Activated naive CD8-positive, alpha-beta T cell (primary cell): ENCODE measurements around the gene ITPR3.

ENCODE experiments used
- H3K27ac Mint-ChIP-seq: one replicate; pipeline ENCODE4 v1.8.0; 2021; ENCODE audit warnings: mixed read lengths
- H3K27me3 Mint-ChIP-seq: one replicate; pipeline ENCODE4 v1.8.0; 2021; ENCODE audit warnings: mixed read lengths
- H3K36me3 Mint-ChIP-seq: one replicate; pipeline ENCODE4 v1.8.0; 2021; ENCODE audit warnings: mixed read lengths
- H3K4me1 Mint-ChIP-seq: one replicate; pipeline ENCODE4 v1.8.0; 2021; ENCODE audit warnings: low read depth, mixed read lengths
- H3K4me3 Mint-ChIP-seq: one replicate; pipeline ENCODE4 v1.8.0; 2021; ENCODE audit warnings: mild to moderate bottlenecking, mixed read lengths
- H3K9me3 Mint-ChIP-seq: one replicate; pipeline ENCODE4 v1.8.0; 2021; ENCODE audit warnings: low read depth, mixed read lengths

ITPR3 gene

GRCh38 chr6:33633462-33634158, 12.5 kb downstream of the ITPR3 start:
- Mint-ChIP-seq H3K9me3 (no peaks in the 10 kb centered on the region), H3K4me3 (peak overlapping the region; percentile 89), H3K27ac (no peak overlapping the region), H3K36me3 (no peaks in the 10 kb centered on the region), H3K4me1 (peaks cover 46% of the 10 kb centered on the region), H3K27me3 (no peaks in the 10 kb centered on the region)

DNA sequence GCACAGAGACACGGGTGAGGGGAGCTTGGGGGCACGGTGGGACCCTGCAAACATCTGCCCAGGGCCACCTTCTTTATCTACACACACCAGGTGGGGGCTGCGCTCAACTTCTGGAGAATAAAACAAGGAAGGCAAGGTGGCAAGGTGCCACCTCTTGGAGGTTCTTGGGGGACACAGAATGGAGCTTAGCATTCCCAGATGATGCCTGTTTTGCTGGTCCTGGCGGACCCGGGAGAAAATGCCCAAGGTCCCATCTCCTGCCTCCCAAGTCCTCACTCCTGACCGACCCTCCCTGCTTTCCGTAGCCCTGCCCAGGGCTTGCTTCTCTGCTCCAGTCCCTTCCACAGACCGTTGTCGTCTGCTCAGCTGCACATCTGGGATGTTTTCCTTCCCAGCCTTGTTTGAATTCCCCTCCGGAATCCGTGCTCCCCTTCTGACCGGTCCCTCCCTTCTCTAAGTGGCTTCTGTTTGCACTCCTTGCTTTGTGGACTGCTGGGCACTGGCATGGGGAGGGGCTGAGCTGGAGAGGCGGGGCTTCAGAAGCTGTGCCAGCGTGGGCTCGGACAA, 13.1 kb downstream of the ITPR3 start:
- no peak overlapping the region for H3K27ac Mint-ChIP-seq
- peaks cover 46% of the 10 kb centered on the region for H3K4me1 Mint-ChIP-seq

GRCh38 chr6:33634946-33635345, 13.8 kb downstream of the ITPR3 start:
- Mint-ChIP-seq H3K9me3 (no peaks in the 10 kb centered on the region), H3K27ac (no peak overlapping the region), H3K4me3 (peak overlapping the region; percentile 48), H3K36me3 (no peaks in the 10 kb centered on the region), H3K4me1 (peaks cover 49% of the 10 kb centered on the region), H3K27me3 (no peaks in the 10 kb centered on the region)

More for the DNA sequence above, 13.1 kb downstream of the ITPR3 start:
- Mint-ChIP-seq H3K9me3 (no peaks in the 10 kb centered on the region), H3K27me3 (no peaks in the 10 kb centered on the region), H3K4me3 (peak overlapping the region; percentile 89), H3K36me3 (no peaks in the 10 kb centered on the region)

- H3K9me3 Mint-ChIP-seq = no peaks in the 10 kb centered on the region
- no peaks in the 10 kb centered on the region for H3K36me3 Mint-ChIP-seq
- H3K4me3 Mint-ChIP-seq = no peak overlapping the region
- no peaks in the 10 kb centered on the region for H3K27me3 Mint-ChIP-seq
- peaks cover 40% of the 10 kb centered on the region for H3K4me1 Mint-ChIP-seq
- H3K27ac Mint-ChIP-seq = no peak overlapping the region
These were observed 15.5 kb downstream of the ITPR3 start for GRCh38 chr6:33636655-33637054.

DNA sequence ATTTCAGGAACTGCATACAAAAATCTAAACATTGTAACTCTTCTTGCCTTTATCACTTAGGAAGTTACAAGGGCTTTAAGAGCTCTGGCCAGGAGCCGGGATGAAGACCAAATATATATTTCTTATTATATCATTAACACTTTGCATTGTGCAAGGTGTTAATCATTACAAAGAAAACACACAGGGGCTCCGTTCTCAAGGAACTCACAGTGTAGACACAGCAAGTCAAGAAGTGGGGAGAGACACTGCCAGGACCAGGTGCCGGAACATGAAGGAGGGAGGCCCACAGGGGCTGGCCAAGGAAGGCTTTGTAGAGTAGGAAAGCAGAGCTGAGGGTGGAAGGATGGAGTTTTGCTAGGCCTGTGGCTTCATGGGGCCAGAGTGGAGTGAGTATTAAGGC, 17.4 kb downstream of the ITPR3 start:
- Mint-ChIP-seq H3K4me3 (no peak overlapping the region), H3K27ac (no peak overlapping the region), H3K27me3 (no peaks in the 10 kb centered on the region), H3K9me3 (no peaks in the 10 kb centered on the region), H3K4me1 (peaks cover 29% of the 10 kb centered on the region), H3K36me3 (peaks cover 2% of the 10 kb centered on the region)

- peaks cover 2% of the 10 kb centered on the region for H3K36me3 Mint-ChIP-seq
- no peaks in the 10 kb centered on the region for H3K27me3 Mint-ChIP-seq
- no peak overlapping the region for H3K27ac Mint-ChIP-seq
- peaks cover 21% of the 10 kb centered on the region for H3K4me1 Mint-ChIP-seq
- no peak overlapping the region for H3K4me3 Mint-ChIP-seq
- H3K9me3 Mint-ChIP-seq = no peaks in the 10 kb centered on the region
These were observed 18.4 kb downstream of the ITPR3 start for GRCh38 chr6:33639559-33639958.

DNA sequence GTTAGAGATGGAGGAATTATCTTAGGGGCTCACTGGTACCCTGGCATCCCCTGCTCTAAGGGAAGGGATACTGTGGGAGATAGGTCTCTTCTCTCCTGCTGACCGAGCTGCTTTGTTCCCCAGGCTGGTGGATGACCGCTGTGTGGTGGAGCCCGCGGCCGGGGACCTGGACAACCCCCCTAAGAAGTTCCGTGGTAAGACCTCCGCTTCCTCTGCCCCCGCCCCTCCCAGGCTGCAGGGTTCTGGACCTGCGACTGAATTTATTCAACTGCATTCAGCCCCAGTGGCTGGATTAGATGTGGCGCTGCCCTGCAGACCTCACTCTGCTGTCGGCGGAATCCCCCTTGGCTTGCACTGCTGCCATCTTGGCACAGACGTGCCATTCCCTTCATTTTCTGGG, 19.2 kb downstream of the ITPR3 start:
- H3K4me3 Mint-ChIP-seq = no peak overlapping the region
- no peaks in the 10 kb centered on the region for H3K9me3 Mint-ChIP-seq
- peaks cover 2% of the 10 kb centered on the region for H3K36me3 Mint-ChIP-seq
- no peak overlapping the region for H3K27ac Mint-ChIP-seq
- no peaks in the 10 kb centered on the region for H3K27me3 Mint-ChIP-seq
- H3K4me1 Mint-ChIP-seq = peaks cover 15% of the 10 kb centered on the region

- no peak overlapping the region for H3K27ac Mint-ChIP-seq
- peaks cover 2% of the 10 kb centered on the region for H3K36me3 Mint-ChIP-seq
- peaks cover 16% of the 10 kb centered on the region for H3K4me1 Mint-ChIP-seq
- no peaks in the 10 kb centered on the region for H3K27me3 Mint-ChIP-seq
- H3K4me3 Mint-ChIP-seq = no peak overlapping the region
- no peaks in the 10 kb centered on the region for H3K9me3 Mint-ChIP-seq
These were observed 20.0 kb downstream of the ITPR3 start for GRCh38 chr6:33641144-33641543.

DNA sequence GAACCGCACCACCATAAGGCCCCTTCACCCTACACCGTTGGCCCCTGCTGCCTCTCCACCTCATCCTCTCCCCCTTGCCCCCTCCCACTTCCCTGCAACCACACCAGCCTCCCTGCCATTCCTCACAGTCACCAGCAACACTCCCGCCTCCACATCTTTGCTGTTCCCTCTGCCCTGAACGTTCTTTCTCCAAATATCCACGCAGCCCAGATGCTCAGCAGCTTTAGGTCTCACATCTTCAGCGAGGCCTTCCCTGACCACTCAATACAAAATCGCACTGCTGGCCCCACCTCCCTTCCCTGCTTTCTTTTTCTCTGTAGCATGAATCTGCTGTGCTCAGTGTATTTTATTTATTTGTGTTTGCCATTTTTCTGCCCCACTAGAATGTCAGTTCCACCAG, 20.5 kb downstream of the ITPR3 start:
- Mint-ChIP-seq H3K4me3 (no peak overlapping the region), H3K9me3 (no peaks in the 10 kb centered on the region), H3K27ac (no peak overlapping the region), H3K36me3 (peaks cover 2% of the 10 kb centered on the region), H3K4me1 (peaks cover 13% of the 10 kb centered on the region), H3K27me3 (no peaks in the 10 kb centered on the region)

- H3K4me1 Mint-ChIP-seq = peaks cover 11% of the 10 kb centered on the region
- H3K9me3 Mint-ChIP-seq = no peaks in the 10 kb centered on the region
- no peaks in the 10 kb centered on the region for H3K27me3 Mint-ChIP-seq
- H3K27ac Mint-ChIP-seq = no peak overlapping the region
- H3K4me3 Mint-ChIP-seq = no peak overlapping the region
- H3K36me3 Mint-ChIP-seq = peaks cover 2% of the 10 kb centered on the region
These were observed 21.8 kb downstream of the ITPR3 start for GRCh38 chr6:33642897-33643296.

- no peaks in the 10 kb centered on the region for H3K27me3 Mint-ChIP-seq
- H3K4me1 Mint-ChIP-seq = peaks cover 3% of the 10 kb centered on the region
- H3K36me3 Mint-ChIP-seq = peaks cover 2% of the 10 kb centered on the region
- no peak overlapping the region for H3K27ac Mint-ChIP-seq
- H3K9me3 Mint-ChIP-seq = no peaks in the 10 kb centered on the region
- no peak overlapping the region for H3K4me3 Mint-ChIP-seq
These were observed 30.3 kb downstream of the ITPR3 start for GRCh38 chr6:33651403-33651802.

DNA sequence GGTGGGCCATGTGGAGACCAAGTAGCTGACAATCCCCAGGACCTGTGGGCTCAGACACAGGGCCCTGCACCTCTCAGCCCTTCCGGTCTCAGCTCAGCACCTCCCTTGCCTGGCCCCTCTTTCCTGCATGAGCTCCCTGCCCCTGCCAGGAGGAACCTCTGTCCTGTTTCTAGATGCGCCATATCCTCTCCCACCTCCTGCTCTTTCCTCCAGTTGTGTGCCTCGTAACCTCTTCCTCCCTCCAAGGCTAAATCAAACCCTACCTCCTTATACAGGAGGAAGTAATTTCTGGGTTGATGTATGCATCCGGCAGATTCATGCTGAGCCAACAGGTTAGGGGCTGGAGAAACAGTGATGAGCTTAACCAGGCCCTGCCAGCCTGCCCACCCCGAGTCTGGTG, 30.9 kb downstream of the ITPR3 start:
- peaks cover 3% of the 10 kb centered on the region for H3K4me1 Mint-ChIP-seq
- H3K27ac Mint-ChIP-seq = no peak overlapping the region
- H3K36me3 Mint-ChIP-seq = peaks cover 2% of the 10 kb centered on the region
- H3K27me3 Mint-ChIP-seq = no peaks in the 10 kb centered on the region
- H3K4me3 Mint-ChIP-seq = no peak overlapping the region
- no peaks in the 10 kb centered on the region for H3K9me3 Mint-ChIP-seq

DNA sequence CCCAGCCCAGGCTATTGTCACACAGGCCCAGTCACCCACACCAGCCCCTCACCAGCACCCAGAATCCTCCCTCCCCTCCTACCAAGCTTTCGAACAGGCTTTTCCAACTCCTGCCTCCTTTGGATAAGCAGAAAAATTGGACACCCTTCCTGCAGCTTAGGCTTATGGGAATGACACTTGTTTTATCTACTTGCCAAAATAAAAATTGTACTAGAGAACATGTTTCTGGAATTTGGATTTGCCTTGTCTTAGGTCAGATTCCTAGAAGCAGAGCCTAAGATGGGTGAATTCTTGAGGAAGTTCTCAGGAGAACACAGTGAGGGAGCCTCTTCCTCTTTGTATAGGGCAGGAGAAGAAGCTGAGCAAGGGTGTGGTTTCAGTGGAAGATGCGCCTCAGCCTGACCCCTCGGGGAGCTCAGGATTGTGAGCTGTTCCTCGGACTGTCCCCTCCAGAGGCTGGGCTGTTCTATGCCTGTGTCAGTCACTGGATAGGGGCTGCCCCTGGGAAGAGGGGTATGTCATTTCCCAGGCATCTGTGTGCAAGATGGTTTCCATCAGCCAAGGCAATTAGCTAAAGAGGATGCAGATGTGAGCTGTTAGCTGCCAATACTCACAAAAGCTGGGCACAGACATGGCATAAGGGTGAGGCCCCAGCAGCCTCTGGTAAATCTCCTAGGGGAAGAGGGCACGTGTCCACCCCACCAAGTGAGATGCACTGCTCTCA, 33.9 kb downstream of the ITPR3 start:
- Mint-ChIP-seq H3K4me3 (no peak overlapping the region), H3K36me3 (peaks cover 2% of the 10 kb centered on the region), H3K27me3 (no peaks in the 10 kb centered on the region), H3K27ac (no peak overlapping the region), H3K9me3 (no peaks in the 10 kb centered on the region), H3K4me1 (no peaks in the 10 kb centered on the region)

DNA sequence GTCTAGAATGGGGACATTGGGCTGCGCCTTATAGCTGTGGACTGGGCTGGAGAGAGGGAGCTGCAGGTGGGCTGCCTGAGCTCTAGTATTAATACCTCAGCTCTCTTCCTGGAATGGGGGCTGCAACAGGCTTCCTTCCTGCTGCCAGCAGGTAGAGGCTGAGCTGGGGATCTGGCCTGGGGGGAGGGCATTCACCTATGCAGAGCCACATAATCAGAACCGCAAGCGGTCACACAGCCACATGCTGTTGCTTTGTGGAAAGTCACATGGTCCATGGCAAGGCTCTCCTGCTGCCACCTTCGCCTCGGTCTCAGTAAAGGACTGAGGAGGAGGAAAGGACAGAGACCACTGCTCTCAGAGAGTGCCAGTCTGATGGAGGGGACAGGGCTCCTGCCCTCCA, 35.7 kb downstream of the ITPR3 start:
- no peaks in the 10 kb centered on the region for H3K27me3 Mint-ChIP-seq
- H3K9me3 Mint-ChIP-seq = no peaks in the 10 kb centered on the region
- H3K4me1 Mint-ChIP-seq = no peaks in the 10 kb centered on the region
- no peaks in the 10 kb centered on the region for H3K36me3 Mint-ChIP-seq
- no peak overlapping the region for H3K4me3 Mint-ChIP-seq
- no peak overlapping the region for H3K27ac Mint-ChIP-seq

GRCh38 chr6:33658982-33659689, 38.0 kb downstream of the ITPR3 start:
- Mint-ChIP-seq H3K27ac (no peak overlapping the region), H3K9me3 (no peaks in the 10 kb centered on the region), H3K36me3 (no peaks in the 10 kb centered on the region), H3K27me3 (no peaks in the 10 kb centered on the region), H3K4me1 (no peaks in the 10 kb centered on the region), H3K4me3 (no peak overlapping the region)
